ENCODE data around the gene HERPUD2. TPM values are rescaled to one million over a fixed set of nuclear protein-coding genes. Genes with fewer than 3 reads are reported as not detected.

Gene HERPUD2
- total RNA-seq, 1 donor from 2014 or later = 17.9 TPM

Other genes starting within 250 kb of the HERPUD2 start
- 175 TPM for gene SEPTIN7, start 105.9 kb upstream of the HERPUD2 start, total RNA-seq